Endothelial cell of umbilical vein (primary cell): Measurements from ENCODE around the gene CTIF. TPM values are rescaled to one million over a fixed set of nuclear protein-coding genes. Genes with fewer than 3 reads are reported as not detected.

Experiments used
- BruUV-seq: library from RNA; stranded (reverse); fragments of 400-500 nt; replicated peaks from 2 replicates; lab custom pipeline; 2021; lab: Mats Ljungman, UMichigan
- CTCF ChIA-PET: fragments of 300-600, 350-600 bp; sonication (Branson Sonifier 250); formaldehyde crosslinking; loops from one replicate; lab custom pipeline; 2021; ENCODE audit warnings: antibody characterized with exemption, inconsistent platforms; lab: Charles Lee
- POLR2A ChIA-PET: fragments of 300-600, 350-600 bp; sonication (Branson Sonifier 250); formaldehyde crosslinking; loops from one replicate; lab custom pipeline; 2021; ENCODE audit warnings: antibody characterized with exemption, inconsistent platforms; lab: Charles Lee
- DNase-seq: peaks from one replicate; pipeline ENCODE4 v3.0.0-alpha.2; 2011; ENCODE audit warnings: low read depth, low spot score
- FAIRE-seq: peaks from 2 replicates; lab custom pipeline; 2011; peaks lifted over from hg19 to GRCh38; lab: Jason Lieb, UNC
- H2AFZ ChIP-seq: 2 replicates; pipeline ENCODE4 v1.6.0; 2012; ENCODE audit warnings: low read depth, low read length, control low read depth, inconsistent platforms
- H3K27ac ChIP-seq: 2 replicates; pipeline ENCODE4 v1.5.1; 2011; ENCODE audit warnings: low read depth, mild to moderate bottlenecking, control low read depth, low read length, moderate library complexity; ENCODE audit not compliant: insufficient read depth
- H3K27me3 ChIP-seq, 2 experiments: 2 replicates each; pipeline versions ENCODE4 v1.6.0 to v1.6.1; 2011; ENCODE audit warnings: low read length in 2 of 2, mixed read lengths in 1 of 2; ENCODE audit not compliant: control insufficient read depth in 2 of 2, insufficient read depth in 2 of 2
- H3K36me3 ChIP-seq, 2 experiments: 2 replicates in 1 of 2; 3 replicates in 1 of 2; pipeline ENCODE4 v1.5.1; 2011; ENCODE audit warnings: low read length in 2 of 2, mild to moderate bottlenecking in 1 of 2, moderate library complexity in 1 of 2; ENCODE audit not compliant: control insufficient read depth in 2 of 2, insufficient read depth in 2 of 2; ENCODE audit errors: extremely low read depth in 1 of 2
- H3K4me1 ChIP-seq: 3 replicates; pipeline ENCODE4 v1.5.1; 2011; ENCODE audit warnings: mild to moderate bottlenecking, low read length; ENCODE audit not compliant: control insufficient read depth, insufficient read depth; ENCODE audit errors: extremely low read depth
- H3K4me2 ChIP-seq: 2 replicates; pipeline ENCODE4 v1.6.1; 2011; ENCODE audit warnings: low read length, control low read depth, mixed read lengths; ENCODE audit not compliant: insufficient read depth
- H3K4me3 ChIP-seq, 3 experiments: fragments of 200-600 bp in 1 of 3; sonication (generic), shearing (Covaris generic) in 1 of 3; replicated peaks in 1 of 3; 2 replicates each; pipeline ENCODE4 v1.5.1; 2011 to 2016; ENCODE audit warnings: control low read depth in 3 of 3, low read length in 3 of 3, mild to moderate bottlenecking in 2 of 3, inconsistent platforms in 1 of 3, low read depth in 1 of 3, moderate library complexity in 1 of 3; ENCODE audit not compliant: insufficient read depth in 1 of 3
- H3K79me2 ChIP-seq: 2 replicates; pipeline ENCODE4 v1.6.0; 2012; ENCODE audit warnings: low read length, inconsistent platforms; ENCODE audit not compliant: control insufficient read depth, insufficient read depth
- H3K9ac ChIP-seq: replicated peaks from 2 replicates; pipeline ENCODE3; 2011; ENCODE audit warnings: low read length, control low read depth; ENCODE audit not compliant: insufficient read depth; ENCODE audit errors: extremely low read depth
- H3K9me1 ChIP-seq: replicated peaks from 3 replicates; pipeline ENCODE4 v1.6.0; 2011; ENCODE audit warnings: mild to moderate bottlenecking, low read length; ENCODE audit not compliant: control insufficient read depth, insufficient read depth; ENCODE audit errors: extremely low read depth
- H3K9me3 ChIP-seq: replicated peaks from 2 replicates; pipeline ENCODE4 v1.5.1; 2012; ENCODE audit warnings: low read length, inconsistent platforms; ENCODE audit not compliant: control insufficient read depth, insufficient read depth
- H4K20me1 ChIP-seq: replicated peaks from 2 replicates; pipeline ENCODE3; 2011; ENCODE audit warnings: mild to moderate bottlenecking, low read length; ENCODE audit not compliant: control insufficient read depth, insufficient read depth; ENCODE audit errors: extremely low read depth
- EZH2 ChIP-seq: IDR thresholded peaks from 2 replicates; pipeline ENCODE4 v1.6.1; 2012; ENCODE audit warnings: borderline replicate concordance, low read depth, mild to moderate bottlenecking, moderate library complexity, low read length, inconsistent platforms; ENCODE audit not compliant: severe bottlenecking
- FOS ChIP-seq: IDR thresholded peaks from 2 replicates; pipeline ENCODE4 v1.6.1; 2011; ENCODE audit warnings: mild to moderate bottlenecking, low read length, moderate library complexity, borderline replicate concordance; ENCODE audit not compliant: insufficient read depth
- GATA2 ChIP-seq: IDR thresholded peaks from 2 replicates; pipeline ENCODE4 v1.7.0; 2011; ENCODE audit warnings: low read depth, mild to moderate bottlenecking, moderate library complexity, mixed read lengths, low read length; ENCODE audit not compliant: insufficient read length, insufficient read depth
- JUN ChIP-seq: IDR thresholded peaks from 2 replicates; pipeline ENCODE4 v1.6.1; 2011; ENCODE audit warnings: borderline replicate concordance, low read depth; ENCODE audit not compliant: insufficient read length, insufficient read depth
- MYC ChIP-seq: IDR thresholded peaks from one replicate; pipeline ENCODE4 v1.6.1; 2011; ENCODE audit warnings: mild to moderate bottlenecking, low read depth, low read length
- POLR2A ChIP-seq: IDR thresholded peaks from 2 replicates; pipeline ENCODE4 v1.6.1; 2012; ENCODE audit warnings: low read depth, mild to moderate bottlenecking, control low read depth, low read length
- POLR2AphosphoS5 ChIP-seq: IDR thresholded peaks from 2 replicates; pipeline ENCODE4 v1.6.1; 2012; ENCODE audit warnings: low read depth, mild to moderate bottlenecking, control low read depth, low read length, moderate library complexity; ENCODE audit not compliant: insufficient read depth
- dilution Hi-C: fragments of 300-500 bp; cut with MboI; formaldehyde crosslinking; loops from one replicate; pipeline ENCODE4 v1.15.0; 2019; ENCODE audit warnings: low sequenced_read_pairs; ENCODE audit not compliant: extremely low pct_ligation_motif_present
- intact Hi-C: fragments of 100-400 bp; cut with micrococcal nuclease; formaldehyde crosslinking; loops from one replicate; pipeline ENCODE4 v1.10.0; 2022
- polyA plus RNA-seq, 4 experiments: library from polyadenylated mRNA; depleted of rRNA in 3 of 4; stranded (reverse) in 3 of 4; unstranded in 1 of 4; fragments of >200 nt; gene quantifications; 2 replicates each; pipeline versions ENCODE4 v1.2.1 to v1.2.3, GENCODE V29; 2011 to 2012; ENCODE audit warnings: missing spikeins in 1 of 4
- total RNA-seq: library from RNA; stranded (reverse); gene quantifications from 2 replicates; pipeline ENCODE4 v1.2.3, GENCODE V29; 2021
- TF ChIP-seq, protein P1 (sequence below): IDR thresholded peaks from 2 replicates; pipeline ENCODE4 v1.6.1; 2011; ENCODE audit not compliant: insufficient read depth, insufficient read length
- TF ChIP-seq, protein P2 (sequence below), 2 donors: IDR thresholded peaks; 1 replicate in 1 of 2; 2 replicates in 1 of 2; pipeline ENCODE4 v1.5.1; 2011; ENCODE audit warnings: low read length in 2 of 2, mild to moderate bottlenecking in 2 of 2, moderate library complexity in 2 of 2, control low read depth in 1 of 2, inconsistent platforms in 1 of 2, low read depth in 1 of 2; ENCODE audit not compliant: insufficient read depth in 1 of 2; ENCODE audit errors: extremely low read depth in 1 of 2

Gene CTIF
- total and polyA plus RNA-seq, 2 donors (not counting 3 experiments of a cell fraction or from before 2014, with no cell fraction given), result 20.9 to 57.7 TPM

DNA sequence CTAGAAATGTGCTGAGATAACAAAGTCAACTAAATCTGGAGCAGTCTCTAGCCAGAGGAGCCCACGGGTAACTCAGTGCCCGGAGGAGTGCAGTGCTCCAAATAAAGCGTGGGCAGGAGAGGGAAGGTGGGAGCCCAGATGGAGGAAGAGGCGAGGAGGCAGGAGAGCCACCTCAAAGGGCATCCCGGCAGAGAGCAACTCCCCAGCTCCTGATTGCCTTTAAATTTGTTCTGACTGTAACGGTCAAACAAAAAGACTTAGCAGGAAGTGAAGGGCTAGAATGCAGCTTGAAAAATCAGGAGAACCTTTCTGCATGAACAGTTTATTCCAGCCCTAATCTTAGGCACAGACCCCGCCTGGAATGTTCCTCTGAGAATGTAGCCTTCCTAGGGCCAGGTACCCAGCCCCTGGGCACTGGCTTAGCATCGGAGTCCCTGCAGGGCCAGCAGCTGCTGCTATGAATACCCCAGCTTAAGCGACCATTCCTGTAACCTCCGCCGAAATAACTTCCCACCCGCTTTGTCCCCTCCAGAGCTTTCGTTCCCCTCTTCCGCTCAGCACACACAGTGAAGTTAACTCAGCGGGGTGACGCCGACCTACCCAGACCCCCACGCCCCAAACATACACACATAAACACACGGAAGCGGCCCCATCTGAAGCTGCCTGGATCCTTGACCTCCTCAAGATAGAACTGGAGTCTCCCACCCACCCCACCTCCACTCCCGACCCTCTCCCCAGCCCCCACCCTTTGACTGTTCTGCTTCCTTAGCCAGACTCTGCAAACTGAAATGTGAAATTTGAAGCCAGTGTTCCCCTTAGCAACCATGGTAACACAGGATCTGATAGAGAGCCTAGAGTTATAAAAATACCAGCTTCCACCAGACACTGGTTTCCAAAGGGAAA, 288.7 kb downstream of the CTIF start:
- ChIA-PET POLR2A (interaction anchor here (0.6 to 1.2 kb wide), 2 partner anchors 17 to 125 kb away, joined by 3 to 5 read pairs; no protein-coding TSS in a partner anchor), CTCF (interaction anchor here (0.6 to 1.4 kb wide), 7 partner anchors 14 to 246 kb away, joined by 3 to 5 read pairs (median 3); no protein-coding TSS in a partner anchor)
- Histone ChIP-seq H2AFZ (peak overlapping the region; percentile 13), H3K27me3 (no peaks in the 10 kb centered on the region), H3K9ac (no peak overlapping the region), H3K4me3 (no peak overlapping the region), H3K4me2 (no peak overlapping the region), H4K20me1 (no peaks in the 10 kb centered on the region), H3K9me3 (no peaks in the 10 kb centered on the region), H3K9me1 (no peaks in the 10 kb centered on the region), H3K27ac (no peak overlapping the region), H3K4me1 (peaks cover 29% of the 10 kb centered on the region), H3K79me2 (no peaks in the 10 kb centered on the region), H3K36me3 (no peaks in the 10 kb centered on the region)
- TF ChIP-seq, protein P1, sequence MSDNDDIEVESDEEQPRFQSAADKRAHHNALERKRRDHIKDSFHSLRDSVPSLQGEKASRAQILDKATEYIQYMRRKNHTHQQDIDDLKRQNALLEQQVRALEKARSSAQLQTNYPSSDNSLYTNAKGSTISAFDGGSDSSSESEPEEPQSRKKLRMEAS, result no peak
- TF ChIP-seq MYC (no peak), EZH2 (no peak), FOS (no peak), POLR2A (no peak), GATA2 (no peak), POLR2AphosphoS5 (no peak), JUN (no peak)
- TF ChIP-seq, protein P2, sequence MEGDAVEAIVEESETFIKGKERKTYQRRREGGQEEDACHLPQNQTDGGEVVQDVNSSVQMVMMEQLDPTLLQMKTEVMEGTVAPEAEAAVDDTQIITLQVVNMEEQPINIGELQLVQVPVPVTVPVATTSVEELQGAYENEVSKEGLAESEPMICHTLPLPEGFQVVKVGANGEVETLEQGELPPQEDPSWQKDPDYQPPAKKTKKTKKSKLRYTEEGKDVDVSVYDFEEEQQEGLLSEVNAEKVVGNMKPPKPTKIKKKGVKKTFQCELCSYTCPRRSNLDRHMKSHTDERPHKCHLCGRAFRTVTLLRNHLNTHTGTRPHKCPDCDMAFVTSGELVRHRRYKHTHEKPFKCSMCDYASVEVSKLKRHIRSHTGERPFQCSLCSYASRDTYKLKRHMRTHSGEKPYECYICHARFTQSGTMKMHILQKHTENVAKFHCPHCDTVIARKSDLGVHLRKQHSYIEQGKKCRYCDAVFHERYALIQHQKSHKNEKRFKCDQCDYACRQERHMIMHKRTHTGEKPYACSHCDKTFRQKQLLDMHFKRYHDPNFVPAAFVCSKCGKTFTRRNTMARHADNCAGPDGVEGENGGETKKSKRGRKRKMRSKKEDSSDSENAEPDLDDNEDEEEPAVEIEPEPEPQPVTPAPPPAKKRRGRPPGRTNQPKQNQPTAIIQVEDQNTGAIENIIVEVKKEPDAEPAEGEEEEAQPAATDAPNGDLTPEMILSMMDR (IDR thresholded peaks at IDR 0.05; ENCODE audit: extremely low read depth in 1 of 2, insufficient read depth in 1 of 2, low read depth in 1 of 2, low read length in 2 of 2), result no peak
- FAIRE-seq (peak; percentile 42), DNase-seq (peak; percentile 70)
- intact Hi-C loops, result loop anchor here (2.0 kb wide), 1 partner anchor 47 kb away; no protein-coding TSS in a partner anchor
- no TSS peak for BruUV-seq
- dilution Hi-C loops, result no loop called here
